ENCODE measurements around the gene DTD1. TPM values are rescaled to one million over a fixed set of nuclear protein-coding genes. Genes with fewer than 3 reads are reported as not detected.

Gene DTD1
- total RNA-seq, 6 experiments from 2014 or later = 53.6 to 75.1 (median 70.6) TPM

DNA sequence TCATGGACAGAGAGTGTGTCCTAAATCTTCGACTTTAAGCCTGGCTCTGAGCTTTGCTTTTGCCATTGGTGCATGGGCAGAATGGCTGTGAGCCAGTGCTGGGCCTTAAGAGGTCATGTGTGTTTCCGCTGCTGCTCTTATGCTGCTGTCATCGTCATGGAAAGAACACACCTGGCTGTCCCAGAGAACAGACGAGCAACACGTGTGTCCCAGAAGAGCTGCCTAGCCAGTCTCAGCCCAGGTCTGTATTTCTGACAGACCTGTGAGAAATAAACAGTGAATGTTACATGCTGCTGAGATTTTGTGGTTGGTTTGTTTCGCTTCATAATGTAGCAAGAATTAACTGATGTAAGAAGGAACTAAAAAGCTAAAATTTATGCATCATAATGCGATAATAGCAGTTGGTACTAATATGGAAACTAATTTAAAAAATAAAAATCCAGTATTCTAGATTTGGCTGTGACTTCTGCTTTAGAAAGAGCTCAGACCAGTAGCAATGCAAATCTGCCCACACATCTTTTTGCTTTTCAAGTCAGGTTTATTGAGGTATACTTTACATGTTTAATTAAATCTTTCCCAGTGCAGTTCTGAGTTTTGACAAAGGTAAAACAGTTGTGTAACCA is 214.3 kb downstream of the DTD1 start:
- no peak for DNase-seq
- peaks cover 3% of the 10 kb centered on the region for H3K27me3 Mint-ChIP-seq (ENCODE audit: insufficient read depth)
- H3K36me3 Mint-ChIP-seq (ENCODE audit: low read depth) = no peaks in the 10 kb centered on the region
- TF ChIP-seq, protein P1, sequence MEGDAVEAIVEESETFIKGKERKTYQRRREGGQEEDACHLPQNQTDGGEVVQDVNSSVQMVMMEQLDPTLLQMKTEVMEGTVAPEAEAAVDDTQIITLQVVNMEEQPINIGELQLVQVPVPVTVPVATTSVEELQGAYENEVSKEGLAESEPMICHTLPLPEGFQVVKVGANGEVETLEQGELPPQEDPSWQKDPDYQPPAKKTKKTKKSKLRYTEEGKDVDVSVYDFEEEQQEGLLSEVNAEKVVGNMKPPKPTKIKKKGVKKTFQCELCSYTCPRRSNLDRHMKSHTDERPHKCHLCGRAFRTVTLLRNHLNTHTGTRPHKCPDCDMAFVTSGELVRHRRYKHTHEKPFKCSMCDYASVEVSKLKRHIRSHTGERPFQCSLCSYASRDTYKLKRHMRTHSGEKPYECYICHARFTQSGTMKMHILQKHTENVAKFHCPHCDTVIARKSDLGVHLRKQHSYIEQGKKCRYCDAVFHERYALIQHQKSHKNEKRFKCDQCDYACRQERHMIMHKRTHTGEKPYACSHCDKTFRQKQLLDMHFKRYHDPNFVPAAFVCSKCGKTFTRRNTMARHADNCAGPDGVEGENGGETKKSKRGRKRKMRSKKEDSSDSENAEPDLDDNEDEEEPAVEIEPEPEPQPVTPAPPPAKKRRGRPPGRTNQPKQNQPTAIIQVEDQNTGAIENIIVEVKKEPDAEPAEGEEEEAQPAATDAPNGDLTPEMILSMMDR (IDR thresholded peaks at IDR 0.05) = no peak
- H3K4me1 Mint-ChIP-seq (ENCODE audit: low read depth) = peaks cover 6% of the 10 kb centered on the region; the same call in 1 of the 2 replicates
- H3K27ac Mint-ChIP-seq = no peak overlapping the region
- no peak overlapping the region for H3K4me3 Mint-ChIP-seq
- H3K9me3 Mint-ChIP-seq = no peaks in the 10 kb centered on the region

DNA sequence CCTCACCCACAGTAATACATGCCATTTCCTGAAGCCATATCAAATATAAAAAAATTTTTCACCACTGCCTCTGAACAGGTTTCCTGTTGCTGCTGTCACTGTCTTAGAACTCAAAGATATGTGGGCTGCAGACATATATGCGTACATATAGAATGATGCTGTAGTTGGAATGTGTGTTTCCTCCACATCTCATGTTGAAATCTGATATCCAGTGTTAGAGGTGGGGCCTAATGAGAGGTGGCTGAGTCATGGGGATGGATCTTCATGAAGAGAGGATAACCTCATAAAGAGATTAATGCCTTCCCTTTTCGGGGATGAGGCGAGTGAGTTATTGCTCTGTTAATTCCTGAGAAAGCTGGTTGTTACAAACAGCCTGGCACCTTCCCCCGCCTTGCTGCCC is 218.0 kb downstream of the DTD1 start:
- no peak for DNase-seq
- Mint-ChIP-seq H3K4me1 (ENCODE audit: low read depth) (peaks cover 6% of the 10 kb centered on the region; the same call in 1 of the 2 replicates), H3K4me3 (no peak overlapping the region), H3K36me3 (ENCODE audit: low read depth) (no peaks in the 10 kb centered on the region), H3K9me3 (no peaks in the 10 kb centered on the region), H3K27me3 (ENCODE audit: insufficient read depth) (peaks cover 3% of the 10 kb centered on the region), H3K27ac (no peak overlapping the region)
- TF ChIP-seq, protein P1 (IDR thresholded peaks at IDR 0.05) = no peak

DNA sequence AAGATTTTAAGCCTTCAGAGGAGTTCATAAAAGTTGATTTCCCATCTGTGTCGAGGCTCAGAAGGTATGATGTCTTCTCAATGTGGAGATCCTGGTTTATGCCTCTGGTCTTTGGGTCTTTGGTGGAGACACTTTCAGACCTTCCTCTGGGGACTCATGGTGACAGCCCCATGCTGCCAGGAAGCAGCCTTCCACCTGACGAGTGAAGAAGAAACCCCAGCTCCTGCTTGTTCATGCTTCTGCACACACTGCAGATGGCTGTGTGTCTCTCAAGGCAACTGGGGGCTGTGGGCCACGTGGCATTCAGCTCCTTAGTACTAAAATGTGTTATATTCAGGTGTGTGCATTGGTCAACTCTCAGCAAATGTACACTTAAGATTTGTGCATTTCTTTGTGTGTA is 220.9 kb downstream of the DTD1 start:
- Mint-ChIP-seq H3K27me3 (ENCODE audit: insufficient read depth) (no peaks in the 10 kb centered on the region; the same call in 1 of the 2 replicates), H3K4me3 (no peak overlapping the region), H3K36me3 (ENCODE audit: low read depth) (no peaks in the 10 kb centered on the region), H3K27ac (no peak overlapping the region), H3K4me1 (ENCODE audit: low read depth) (peaks cover 6% of the 10 kb centered on the region; the same call in 1 of the 2 replicates), H3K9me3 (no peaks in the 10 kb centered on the region)
- TF ChIP-seq, protein P1 (IDR thresholded peaks at IDR 0.05) = no peak
- no peak for DNase-seq

DNA sequence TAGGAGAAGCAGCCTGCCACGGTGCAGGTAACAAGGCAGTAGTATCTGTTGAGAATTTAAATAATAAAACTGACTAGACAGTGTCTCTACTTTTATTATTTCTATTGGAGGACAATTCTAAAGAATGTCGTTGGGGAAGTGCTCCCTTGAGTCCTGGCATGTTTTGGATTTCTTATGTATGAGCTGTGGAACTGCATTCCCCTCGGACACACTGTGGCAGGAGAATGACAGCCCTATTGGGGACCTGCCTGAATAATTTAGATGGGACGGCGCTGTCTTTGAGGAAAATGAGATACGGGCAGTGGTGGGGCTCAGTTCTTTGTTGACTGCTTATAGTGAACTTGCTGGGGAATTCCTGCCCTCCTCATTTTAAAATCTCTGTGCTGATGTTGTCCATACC is 223.3 kb downstream of the DTD1 start:
- no peaks in the 10 kb centered on the region for H3K9me3 Mint-ChIP-seq
- no peak overlapping the region for H3K27ac Mint-ChIP-seq
- H3K4me3 Mint-ChIP-seq = no peak overlapping the region
- TF ChIP-seq, protein P1 (IDR thresholded peaks at IDR 0.05) = no peak
- H3K36me3 Mint-ChIP-seq (ENCODE audit: low read depth) = no peaks in the 10 kb centered on the region
- peaks cover 2% of the 10 kb centered on the region for H3K27me3 Mint-ChIP-seq (ENCODE audit: insufficient read depth)
- peaks cover 2% of the 10 kb centered on the region; the same call in 1 of the 2 replicates for H3K4me1 Mint-ChIP-seq (ENCODE audit: low read depth)
- no peak for DNase-seq

DNA sequence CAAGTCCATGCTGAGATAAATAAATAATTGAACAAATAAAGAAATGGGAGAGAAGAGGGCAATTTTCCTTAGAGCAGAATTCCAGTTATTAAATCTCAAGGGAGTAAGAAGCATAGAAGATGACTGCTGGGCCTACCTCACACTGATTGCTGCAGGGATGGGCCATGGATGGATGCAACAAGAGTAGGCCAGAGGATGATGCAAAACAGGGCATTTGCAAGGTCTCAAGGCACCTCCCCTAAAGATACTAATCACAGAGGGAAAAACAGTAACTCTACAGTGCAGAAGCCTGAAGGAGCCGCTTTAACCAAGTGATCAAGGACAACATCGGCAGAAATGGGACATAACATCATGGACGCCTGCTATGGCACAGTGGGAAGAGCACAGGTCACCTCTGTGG is 224.1 kb downstream of the DTD1 start:
- no peak overlapping the region for H3K27ac Mint-ChIP-seq
- H3K9me3 Mint-ChIP-seq = no peaks in the 10 kb centered on the region
- TF ChIP-seq, protein P1 (IDR thresholded peaks at IDR 0.05) = no peak
- H3K4me1 Mint-ChIP-seq (ENCODE audit: low read depth) = no peaks in the 10 kb centered on the region
- H3K4me3 Mint-ChIP-seq = no peak overlapping the region
- DNase-seq = no peak
- no peaks in the 10 kb centered on the region for H3K36me3 Mint-ChIP-seq (ENCODE audit: low read depth)
- H3K27me3 Mint-ChIP-seq (ENCODE audit: insufficient read depth) = peaks cover 2% of the 10 kb centered on the region

Data from HFFc6 (cell line).